ENCODE results near the gene VSX2. TPM values are rescaled to one million over a fixed set of nuclear protein-coding genes. Genes with fewer than 3 reads are reported as not detected.

VSX2 gene
- total and polyA plus RNA-seq, 7 donors: not detected

DNA sequence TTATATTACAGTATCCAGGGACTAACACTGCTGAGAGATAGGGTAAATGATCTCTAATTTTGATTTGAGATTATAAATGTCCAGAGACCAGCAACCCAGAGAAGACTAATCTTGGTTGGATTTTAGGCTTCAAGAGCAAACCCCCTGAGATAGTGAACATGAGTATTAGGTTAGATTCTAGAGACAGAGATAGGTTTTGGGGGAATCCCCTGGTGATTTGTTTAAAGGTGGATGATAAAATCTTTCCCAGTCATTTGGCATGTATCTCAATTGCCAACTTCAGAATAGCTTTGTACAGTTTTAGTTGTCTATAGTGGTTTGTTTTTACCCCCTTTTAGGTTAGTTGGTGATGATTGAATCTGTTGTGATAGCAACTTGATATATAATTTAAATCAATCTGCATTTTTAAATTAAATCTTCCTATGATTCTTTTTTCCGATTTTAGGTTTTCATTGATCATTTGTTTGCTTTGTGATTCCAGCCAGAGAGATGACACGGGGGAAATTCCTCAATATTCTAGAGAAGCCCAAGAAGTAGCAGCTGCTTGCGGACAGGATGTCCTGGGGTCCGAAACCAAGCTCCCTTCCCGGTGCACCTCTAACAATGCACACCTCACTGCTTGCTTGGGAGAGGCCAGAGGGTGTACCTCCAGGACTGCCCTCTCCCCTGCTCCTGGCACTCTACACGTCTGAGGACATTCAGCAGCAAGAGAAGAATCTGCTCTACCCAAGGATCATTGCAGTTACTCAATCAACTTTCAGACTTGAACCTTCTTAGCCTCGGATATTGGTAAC, 40.6 kb upstream of the VSX2 start:
- 93% methylated on average over 7 of the region's 7 CpGs for WGBS, 3 donors
- DNase-seq (no peak), ATAC-seq (no peak)
- Histone ChIP-seq H3K4me3 (no peak overlapping the region), H3K27ac (no peak overlapping the region), H3K4me1 (no peaks in the 10 kb centered on the region), H3K36me3 (ENCODE audit: insufficient read depth in 1 of 2, low read depth in 1 of 2) (peaks cover 4 to 44% of the 10 kb centered on the region in 2 donors), H3K9me3 (no peaks in the 10 kb centered on the region), H3K27me3 (ENCODE audit: insufficient read depth in 3 of 3, low read length in 2 of 3) (no peaks in the 10 kb centered on the region)
- TF ChIP-seq, protein P1, sequence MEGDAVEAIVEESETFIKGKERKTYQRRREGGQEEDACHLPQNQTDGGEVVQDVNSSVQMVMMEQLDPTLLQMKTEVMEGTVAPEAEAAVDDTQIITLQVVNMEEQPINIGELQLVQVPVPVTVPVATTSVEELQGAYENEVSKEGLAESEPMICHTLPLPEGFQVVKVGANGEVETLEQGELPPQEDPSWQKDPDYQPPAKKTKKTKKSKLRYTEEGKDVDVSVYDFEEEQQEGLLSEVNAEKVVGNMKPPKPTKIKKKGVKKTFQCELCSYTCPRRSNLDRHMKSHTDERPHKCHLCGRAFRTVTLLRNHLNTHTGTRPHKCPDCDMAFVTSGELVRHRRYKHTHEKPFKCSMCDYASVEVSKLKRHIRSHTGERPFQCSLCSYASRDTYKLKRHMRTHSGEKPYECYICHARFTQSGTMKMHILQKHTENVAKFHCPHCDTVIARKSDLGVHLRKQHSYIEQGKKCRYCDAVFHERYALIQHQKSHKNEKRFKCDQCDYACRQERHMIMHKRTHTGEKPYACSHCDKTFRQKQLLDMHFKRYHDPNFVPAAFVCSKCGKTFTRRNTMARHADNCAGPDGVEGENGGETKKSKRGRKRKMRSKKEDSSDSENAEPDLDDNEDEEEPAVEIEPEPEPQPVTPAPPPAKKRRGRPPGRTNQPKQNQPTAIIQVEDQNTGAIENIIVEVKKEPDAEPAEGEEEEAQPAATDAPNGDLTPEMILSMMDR (IDR thresholded peaks at IDR 0.05): no peak
- intact Hi-C loops (cut with DNase I): no loop called here

DNA sequence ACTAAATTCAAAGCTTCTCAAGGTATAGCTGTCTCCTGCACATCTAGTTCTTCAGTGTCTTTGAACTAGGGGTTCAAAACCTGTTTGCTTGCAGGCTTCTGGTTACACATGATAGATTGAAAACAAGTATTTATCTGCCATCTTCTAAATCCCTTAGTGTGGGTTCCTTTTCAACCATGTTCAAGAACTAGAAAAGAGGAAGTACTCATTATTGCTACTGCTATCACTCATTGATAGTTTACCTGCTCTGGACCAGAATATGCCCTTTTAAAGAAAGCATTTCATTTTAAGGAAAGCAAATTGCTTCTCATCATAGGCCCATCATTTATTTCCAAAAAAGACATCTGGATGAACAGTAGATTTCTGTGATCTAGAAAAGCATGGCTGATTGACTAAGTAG, 37.1 kb upstream of the VSX2 start:
- H3K27me3 ChIP-seq (ENCODE audit: insufficient read depth in 3 of 3, low read length in 2 of 3): no peaks in the 10 kb centered on the region
- no peaks in the 10 kb centered on the region for H3K9me3 ChIP-seq
- TF ChIP-seq, protein P1 (IDR thresholded peaks at IDR 0.05): no peak
- intact Hi-C loops (cut with DNase I): no loop called here
- no peak overlapping the region for H3K27ac ChIP-seq
- DNase-seq (no peak), ATAC-seq (no peak)
- H3K4me3 ChIP-seq: no peak overlapping the region
- H3K4me1 ChIP-seq: no peaks in the 10 kb centered on the region
- H3K36me3 ChIP-seq (ENCODE audit: insufficient read depth in 1 of 2, low read depth in 1 of 2): peaks cover 4 to 44% of the 10 kb centered on the region in 2 donors

DNA sequence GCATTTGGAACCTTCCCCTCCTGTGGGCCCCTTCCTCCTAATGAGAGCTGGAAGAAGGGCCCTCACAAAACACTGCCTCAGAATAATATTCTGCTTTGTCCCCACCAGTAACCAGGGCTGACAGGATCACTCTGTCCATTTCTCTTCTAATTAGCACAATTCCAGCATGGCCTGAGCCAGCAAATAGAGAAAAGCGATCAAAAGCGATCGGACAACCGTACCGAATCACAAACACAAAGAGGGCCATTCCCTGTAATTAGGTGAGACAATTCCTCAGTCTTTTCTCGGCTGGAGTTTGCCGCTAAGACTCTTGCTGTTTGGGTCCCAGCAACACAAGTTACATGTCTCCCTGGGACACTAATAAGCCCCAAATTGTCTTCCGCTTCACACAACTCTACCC, 35.6 kb upstream of the VSX2 start:
- no peak overlapping the region for H3K27ac ChIP-seq
- ATAC-seq (no peak), DNase-seq (no peak)
- H3K4me3 ChIP-seq: no peak overlapping the region
- H3K27me3 ChIP-seq (ENCODE audit: insufficient read depth in 3 of 3, low read length in 2 of 3): no peaks in the 10 kb centered on the region
- intact Hi-C loops (cut with DNase I): no loop called here
- no peaks in the 10 kb centered on the region for H3K9me3 ChIP-seq
- no peaks in the 10 kb centered on the region for H3K4me1 ChIP-seq
- TF ChIP-seq, protein P1 (IDR thresholded peaks at IDR 0.05): no peak
- WGBS, 3 donors: 88 to 92% (median 89%) methylated on average over 8 of the region's 8 CpGs
- H3K36me3 ChIP-seq (ENCODE audit: insufficient read depth in 1 of 2, low read depth in 1 of 2): peaks cover 4 to 41% of the 10 kb centered on the region in 2 donors

DNA sequence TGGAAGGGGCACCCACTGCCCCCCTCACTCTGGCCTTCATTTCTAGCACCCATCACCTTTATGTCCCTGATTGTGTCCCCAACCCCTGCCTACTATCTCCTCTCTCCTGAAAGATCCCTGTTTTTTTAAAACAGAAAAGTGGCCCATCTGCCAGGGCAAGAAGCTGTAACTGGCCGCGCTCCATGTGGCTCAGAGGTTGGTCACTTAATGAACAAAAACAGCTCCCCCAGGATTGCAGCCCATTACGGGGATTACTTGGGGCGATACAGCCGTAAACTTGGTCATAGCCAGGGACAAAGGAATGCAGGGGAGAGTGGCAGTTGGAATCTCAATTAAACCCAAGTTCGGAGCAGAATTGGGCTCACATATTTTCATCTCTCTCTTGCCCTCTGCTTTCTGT, 34.8 kb upstream of the VSX2 start:
- no peaks in the 10 kb centered on the region for H3K4me1 ChIP-seq
- H3K36me3 ChIP-seq (ENCODE audit: insufficient read depth in 1 of 2, low read depth in 1 of 2): peaks cover 3 to 32% of the 10 kb centered on the region in 2 donors
- H3K27me3 ChIP-seq (ENCODE audit: insufficient read depth in 3 of 3, low read length in 2 of 3): no peaks in the 10 kb centered on the region
- H3K27ac ChIP-seq: no peak overlapping the region
- TF ChIP-seq, protein P1 (IDR thresholded peaks at IDR 0.05): no peak
- ATAC-seq (no peak), DNase-seq (no peak)
- H3K9me3 ChIP-seq: no peaks in the 10 kb centered on the region
- H3K4me3 ChIP-seq: no peak overlapping the region
- intact Hi-C loops (cut with DNase I): no loop called here
- WGBS, 3 donors: 87 to 88% (median 87%) methylated on average over 6 of the region's 6 CpGs

DNA sequence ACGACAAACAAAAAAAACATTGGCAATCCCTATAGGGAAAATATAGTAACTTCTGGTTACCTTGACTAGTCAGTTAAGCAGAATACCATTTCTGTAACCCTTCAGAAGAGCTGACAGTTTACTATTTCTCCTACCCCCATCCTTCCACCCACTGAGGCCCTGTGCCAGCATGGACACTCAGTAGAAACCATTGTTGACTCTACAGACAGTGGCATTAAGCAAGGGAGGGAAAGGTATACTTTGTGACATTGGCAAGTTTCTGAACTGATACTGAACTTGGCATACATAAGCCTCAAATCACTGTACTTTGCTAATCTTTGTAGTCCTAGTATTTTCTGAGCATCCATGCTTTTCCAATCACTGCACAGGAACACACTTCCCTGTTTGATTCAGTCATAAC, 33.4 kb upstream of the VSX2 start:
- DNase-seq: no peak
- Histone ChIP-seq H3K27ac (no peak overlapping the region), H3K4me1 (no peaks in the 10 kb centered on the region), H3K4me3 (no peak overlapping the region), H3K9me3 (no peaks in the 10 kb centered on the region), H3K27me3 (ENCODE audit: insufficient read depth in 3 of 3, low read length in 2 of 3) (no peaks in the 10 kb centered on the region), H3K36me3 (ENCODE audit: insufficient read depth in 1 of 2, low read depth in 1 of 2) (peaks cover 0 to 21% of the 10 kb centered on the region in 2 donors)
- intact Hi-C loops (cut with DNase I): no loop called here
- no peak for ATAC-seq
- TF ChIP-seq, protein P1 (IDR thresholded peaks at IDR 0.05): no peak
- 88 to 96% (median 93%) methylated on average over 1 of the region's 1 CpG for WGBS, 3 donors

Measured in psoas muscle (tissue), 8 donors.